Chondrocyte (in vitro differentiated cells): ENCODE results near the gene MRPS30. TPM values are rescaled to one million over a fixed set of nuclear protein-coding genes. Genes with fewer than 3 reads are reported as not detected.
"Not testable (repeated sequence)": the region's sequence is repeated elsewhere in the genome, so short reads cannot be mapped to it uniquely, and the experiment has no call there.

Source experiments
- DNase-seq: peaks from one replicate; pipeline ENCODE4 v3.0.0; 2021; ENCODE audit warnings: mixed read lengths, low spot score
- H3K27ac Mint-ChIP-seq: one replicate; pipeline ENCODE4 v1.8.0; 2021; ENCODE audit warnings: mild to moderate bottlenecking, moderate library complexity, mixed read lengths; ENCODE audit not compliant: unreplicated experiment
- H3K27me3 Mint-ChIP-seq: 2 replicates; pipeline ENCODE4 v1.8.0; 2021; ENCODE audit warnings: low read depth, mixed read lengths
- H3K36me3 Mint-ChIP-seq: 2 replicates; pipeline ENCODE4 v1.8.0; 2021; ENCODE audit warnings: low read depth, mixed read lengths
- H3K4me1 Mint-ChIP-seq: 2 replicates; pipeline ENCODE4 v1.8.0; 2021; ENCODE audit warnings: low read depth, mild to moderate bottlenecking, mixed read lengths
- H3K4me3 Mint-ChIP-seq: one replicate; pipeline ENCODE4 v1.8.0; 2021; ENCODE audit warnings: mild to moderate bottlenecking, moderate library complexity, mixed read lengths; ENCODE audit not compliant: unreplicated experiment
- H3K9me3 Mint-ChIP-seq: 2 replicates; pipeline ENCODE4 v1.8.0; 2021; ENCODE audit warnings: low read depth, mixed read lengths
- CTCF ChIP-seq: fragments of 200-600 bp; sonication (generic); IDR thresholded peaks from 2 replicates; pipeline ENCODE4 v1.5.0; 2021; ENCODE audit warnings: antibody characterized with exemption, mild to moderate bottlenecking, moderate library complexity
- total RNA-seq: library from RNA; stranded (reverse); gene quantifications from 3 replicates; pipeline ENCODE4 v1.2.1, GENCODE V29; 2021

The MRPS30 gene
- total RNA-seq, 1 donor from 2014 or later, result 30.3 TPM

GRCh38 chr5:44807269-44807668 is 1.5 kb upstream of the MRPS30 start:
- H3K27ac Mint-ChIP-seq, result no peak overlapping the region
- no peak overlapping the region for H3K4me3 Mint-ChIP-seq
- peaks cover 2% of the 10 kb centered on the region for H3K27me3 Mint-ChIP-seq
- TF ChIP-seq CTCF, result no peak
- peaks cover 4% of the 10 kb centered on the region for H3K36me3 Mint-ChIP-seq
- H3K4me1 Mint-ChIP-seq, result peaks cover 28% of the 10 kb centered on the region
- DNase-seq, result no peak
- no peaks in the 10 kb centered on the region for H3K9me3 Mint-ChIP-seq

GRCh38 chr5:44809215-44809955 is 638 bp downstream of the MRPS30 start:
- Mint-ChIP-seq H3K4me1 (peaks cover 28% of the 10 kb centered on the region), H3K27me3 (peaks cover 2% of the 10 kb centered on the region), H3K36me3 (peaks cover 8% of the 10 kb centered on the region), H3K4me3 (peak overlapping the region; percentile 97), H3K27ac (peak overlapping the region; percentile 97), H3K9me3 (no peaks in the 10 kb centered on the region)
- no peak for TF ChIP-seq CTCF
- DNase-seq, result peak; percentile 87

GRCh38 chr5:44809956-44810420 is 1.2 kb downstream of the MRPS30 start:
- TF ChIP-seq CTCF, result no peak
- Mint-ChIP-seq H3K36me3 (peaks cover 14% of the 10 kb centered on the region), H3K4me3 (peak overlapping the region; percentile 97), H3K4me1 (peaks cover 28% of the 10 kb centered on the region), H3K27ac (peak overlapping the region; percentile 97), H3K9me3 (no peaks in the 10 kb centered on the region), H3K27me3 (no peaks in the 10 kb centered on the region)
- no peak for DNase-seq

- no peak overlapping the region for H3K4me3 Mint-ChIP-seq
- H3K4me1 Mint-ChIP-seq, result peaks cover 22% of the 10 kb centered on the region
- no peak for DNase-seq
- H3K36me3 Mint-ChIP-seq, result peaks cover 17% of the 10 kb centered on the region
- no peaks in the 10 kb centered on the region for H3K9me3 Mint-ChIP-seq
- no peak overlapping the region for H3K27ac Mint-ChIP-seq
- H3K27me3 Mint-ChIP-seq, result no peaks in the 10 kb centered on the region
- no peak for TF ChIP-seq CTCF
These were observed 6.0 kb downstream of the MRPS30 start for GRCh38 chr5:44814761-44815160.

- no peak overlapping the region for H3K4me3 Mint-ChIP-seq
- H3K27ac Mint-ChIP-seq, result no peak overlapping the region
- no peaks in the 10 kb centered on the region for H3K4me1 Mint-ChIP-seq
- no peak for DNase-seq
- no peaks in the 10 kb centered on the region for H3K9me3 Mint-ChIP-seq
- H3K27me3 Mint-ChIP-seq, result no peaks in the 10 kb centered on the region
- H3K36me3 Mint-ChIP-seq, result peaks cover 9% of the 10 kb centered on the region
- no peak for TF ChIP-seq CTCF
These were observed 12.4 kb downstream of the MRPS30 start for GRCh38 chr5:44821164-44821563.

DNA sequence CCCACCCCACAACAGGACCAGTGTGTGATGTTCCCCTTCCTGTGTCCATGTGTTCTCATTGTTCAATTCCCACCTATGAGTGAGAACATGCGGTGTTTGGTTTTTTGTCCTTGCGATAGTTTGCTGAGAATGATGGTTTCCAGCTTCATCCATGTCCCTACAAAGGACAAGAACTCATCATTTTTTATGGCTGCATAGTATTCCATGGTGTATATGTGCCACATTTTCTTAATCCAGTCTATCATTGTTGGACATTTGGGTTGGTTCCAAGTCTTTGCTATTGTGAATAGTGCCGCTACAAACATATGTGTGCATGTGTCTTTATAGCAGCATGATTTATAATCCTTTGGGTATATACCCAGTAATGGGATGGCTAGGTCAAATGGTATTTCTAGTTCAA is 15.9 kb downstream of the MRPS30 start:
- not testable (repeated sequence) for H3K4me3 Mint-ChIP-seq, H3K27me3 Mint-ChIP-seq, H3K27ac Mint-ChIP-seq, H3K9me3 Mint-ChIP-seq, H3K4me1 Mint-ChIP-seq, H3K36me3 Mint-ChIP-seq, DNase-seq
